OCI-LY7 (cell line): ENCODE results near the gene SLC6A19.

Experiments
- CTCF ChIP-seq: fragments of 200-600 bp; sonication (generic); conservative IDR thresholded peaks from 2 replicates; pipeline ENCODE4 v1.5.1; 2014; ENCODE audit warnings: mild to moderate bottlenecking, antibody characterized with exemption, low read length, moderate library complexity, mixed read lengths
- EZH2phosphoT487 ChIP-seq: fragments of 200-600 bp; sonication (generic); IDR thresholded peaks from 2 replicates; pipeline ENCODE4 v1.6.1; 2018; ENCODE audit warnings: low read depth, borderline replicate concordance, mild to moderate bottlenecking, mixed run types, antibody characterized with exemption, low read length, moderate library complexity, mixed read lengths

- no peak for TF ChIP-seq CTCF
- TF ChIP-seq EZH2phosphoT487 = no peak
Measured at GRCh38 chr5:1161833-1162229, 39.6 kb upstream of the SLC6A19 start.
